Panc1 (cell line): ENCODE results near the gene CYP1A2. TPM values are rescaled to one million over a fixed set of nuclear protein-coding genes. Genes with fewer than 3 reads are reported as not detected.

Source experiments
- ATAC-seq: fragments of 200-7000 bp; cut with Tn5 transposase; 2 replicates; pipeline ENCODE4 v1.9.1; 2020; ENCODE audit warnings: mild to moderate bottlenecking, moderate library complexity
- BruUV-seq: library from RNA; stranded (reverse); fragments of 400-500 nt; replicated peaks from 2 replicates; lab custom pipeline; 2021; lab: Mats Ljungman, UMichigan
- CTCF ChIA-PET: fragments of 300-600 bp; sonication (Branson Sonifier 250); formaldehyde crosslinking; loops from one replicate; lab custom pipeline; 2022; ENCODE audit warnings: antibody characterized with exemption; lab: Charles Lee
- POLR2A ChIA-PET: fragments of 300-600 bp; sonication (Branson Sonifier 250); formaldehyde crosslinking; loops from one replicate; lab custom pipeline; 2022; ENCODE audit warnings: antibody characterized with exemption; lab: Charles Lee
- DNase-seq: peaks from one replicate; pipeline ENCODE4 v3.0.0-alpha.2; 2010; ENCODE audit warnings: low read depth, low spot score
- H3K27ac ChIP-seq: 2 replicates; pipeline ENCODE4 v1.5.1; 2011; ENCODE audit warnings: mild to moderate bottlenecking, low read length, inconsistent platforms
- H3K27me3 ChIP-seq: fragments of 200-500 bp; sonication (Bioruptor generic); 2 replicates; pipeline ENCODE4 v1.6.0; 2014; ENCODE audit warnings: low read length, inconsistent platforms; ENCODE audit not compliant: control insufficient read depth, insufficient read depth
- H3K36me3 ChIP-seq: fragments of 200-500 bp; sonication (Bioruptor generic); 2 replicates; pipeline ENCODE4 v1.5.1; 2014; ENCODE audit warnings: inconsistent platforms, mild to moderate bottlenecking, low read length, moderate library complexity; ENCODE audit not compliant: control insufficient read depth, insufficient read depth
- H3K4me1 ChIP-seq: 2 replicates; pipeline ENCODE4 v1.5.1; 2011; ENCODE audit warnings: inconsistent platforms, mild to moderate bottlenecking, low read length, moderate library complexity; ENCODE audit not compliant: control insufficient read depth, insufficient read depth
- H3K4me3 ChIP-seq, 2 experiments: 2 replicates each; pipeline ENCODE4 v1.5.1; 2011 to 2012; ENCODE audit warnings: low read depth in 2 of 2, low read length in 2 of 2, mild to moderate bottlenecking in 2 of 2, inconsistent platforms in 1 of 2, moderate library complexity in 1 of 2
- H3K9me3 ChIP-seq: fragments of 200-500 bp; sonication (Bioruptor generic); 2 replicates; pipeline ENCODE4 v1.5.1; 2014; ENCODE audit warnings: low read depth, mild to moderate bottlenecking, inconsistent platforms, low read length, moderate library complexity; ENCODE audit not compliant: control insufficient read depth, insufficient read depth
- CTCF ChIP-seq: fragments of 450-650 bp; IDR thresholded peaks from 2 replicates; pipeline ENCODE4 v1.5.1; 2017; ENCODE audit warnings: mild to moderate bottlenecking
- POLR2AphosphoS5 ChIP-seq: IDR thresholded peaks from 2 replicates; pipeline ENCODE4 v1.6.1; 2012; ENCODE audit warnings: mild to moderate bottlenecking, low read depth, low read length, moderate library complexity
- REST ChIP-seq, 2 experiments: IDR thresholded peaks; 2 replicates each; pipeline ENCODE4 v1.6.1; 2011 to 2012; ENCODE audit warnings: low read depth in 2 of 2, control low read depth in 1 of 2, low read length in 1 of 2, mild to moderate bottlenecking in 1 of 2, moderate library complexity in 1 of 2; ENCODE audit not compliant: insufficient read depth in 1 of 2
- SIN3A ChIP-seq: IDR thresholded peaks from 2 replicates; pipeline ENCODE4 v1.6.1; 2012; ENCODE audit warnings: low read depth, mild to moderate bottlenecking, low read length, moderate library complexity, borderline replicate concordance; ENCODE audit not compliant: insufficient read depth
- TCF7L2 ChIP-seq: IDR thresholded peaks from 2 replicates; pipeline ENCODE4 v1.6.1; 2011; ENCODE audit warnings: mild to moderate bottlenecking, low read depth, low read length, inconsistent platforms
- in situ Hi-C: cut with HindIII; loops from 2 replicates; pipeline ENCODE4 v1.10.0; 2016; ENCODE audit warnings: low sequenced_read_pairs, low pct_unique_long_range_greater_than_20kb
- intact Hi-C: fragments of 100-400 bp; cut with micrococcal nuclease; formaldehyde crosslinking; loops from one replicate; pipeline ENCODE4 v1.10.0; 2022; ENCODE audit not compliant: unreplicated experiment
- total RNA-seq: library from RNA; stranded (reverse); gene quantifications from one replicate; pipeline ENCODE4 v1.2.1, GENCODE V29; 2021; ENCODE audit not compliant: unreplicated experiment

The CYP1A2 gene
- total RNA-seq, 1 experiment from 2014 or later: not detected

- POLR2A ChIA-PET: no interaction called here
- Histone ChIP-seq H3K27me3 (no peaks in the 10 kb centered on the region), H3K9me3 (no peaks in the 10 kb centered on the region), H3K4me3 (no peak overlapping the region), H3K27ac (no peak overlapping the region), H3K36me3 (no peaks in the 10 kb centered on the region), H3K4me1 (no peaks in the 10 kb centered on the region; the same call in 1 of the 2 replicates)
- in situ Hi-C loops (loop anchor here (25.0 kb wide), 1 partner anchor 126 kb away; no protein-coding TSS in a partner anchor), intact Hi-C loops (no loop called here)
- no peak for TF ChIP-seq REST (IDR thresholded peaks at IDR 0.05; ENCODE audit: insufficient read depth in 1 of 2, low read depth in 2 of 2, low read length in 1 of 2)
- TF ChIP-seq TCF7L2: no peak
- TF ChIP-seq CTCF: no peak
- no peak for TF ChIP-seq POLR2AphosphoS5
- no peak for TF ChIP-seq SIN3A
- BruUV-seq: no TSS peak
- CTCF ChIA-PET: interaction anchor here (1.3 kb wide), 1 partner anchor 130 kb away, joined by 3 read pairs; no protein-coding TSS in a partner anchor
- ATAC-seq (no peak), DNase-seq (no peak)
Measured at GRCh38 chr15:74763416-74763815, 14.8 kb downstream of the CYP1A2 start.

- DNase-seq (no peak), ATAC-seq (no peak)
- H3K4me3 ChIP-seq: no peak overlapping the region
- POLR2A ChIA-PET: no interaction called here
- no peaks in the 10 kb centered on the region for H3K36me3 ChIP-seq
- TF ChIP-seq CTCF: no peak
- TF ChIP-seq SIN3A: no peak
- no peak for TF ChIP-seq REST (IDR thresholded peaks at IDR 0.05; ENCODE audit: insufficient read depth in 1 of 2, low read depth in 2 of 2, low read length in 1 of 2)
- no peak for TF ChIP-seq POLR2AphosphoS5
- TF ChIP-seq TCF7L2: no peak
- H3K27ac ChIP-seq: no peak overlapping the region
- intact Hi-C loops: loop anchor here (1.0 kb wide), 1 partner anchor 132 kb away; no protein-coding TSS in a partner anchor
- no peaks in the 10 kb centered on the region; the same call in 1 of the 2 replicates for H3K4me1 ChIP-seq
- no peaks in the 10 kb centered on the region for H3K27me3 ChIP-seq
- in situ Hi-C loops: loop anchor here (25.0 kb wide), 1 partner anchor 130 kb away; no protein-coding TSS in a partner anchor
- BruUV-seq: no TSS peak
- H3K9me3 ChIP-seq: no peaks in the 10 kb centered on the region
- CTCF ChIA-PET: interaction anchor here (0.6 to 5.6 kb wide), 6 partner anchors 40 to 146 kb away, joined by 3 to 106 read pairs (median 5); no protein-coding TSS in a partner anchor
Measured at GRCh38 chr15:74767167-74768098, 18.8 kb downstream of the CYP1A2 start.
